Caki2 (cell line): ENCODE data around the gene CEP170B. TPM values are rescaled to one million over a fixed set of nuclear protein-coding genes. Genes with fewer than 3 reads are reported as not detected.
A peak's percentile ranks its signal among the peaks of the same experiment; 100 is the strongest.
"Not testable (repeated sequence)": the region's sequence is repeated elsewhere in the genome, so short reads cannot be mapped to it uniquely, and the experiment has no call there.

Experiments used
- DNase-seq: peaks from one replicate; pipeline ENCODE4 v3.0.0-alpha.2; 2015; ENCODE audit warnings: low read depth
- in situ Hi-C: cut with HindIII; loops from 2 replicates; pipeline ENCODE4 v1.10.0; 2016; ENCODE audit warnings: low sequenced_read_pairs, low pct_unique_long_range_greater_than_20kb, mixed read lengths
- total RNA-seq: library from RNA; depleted of rRNA; stranded (reverse); fragments of >200 nt; shearing (Covaris generic); gene quantifications from 2 replicates; pipeline ENCODE4 v1.2.3, GENCODE V29; 2014; ENCODE audit warnings: low replicate concordance

CEP170B gene
- total RNA-seq, 1 experiment from 2014 or later, result 9.8 TPM

DNA sequence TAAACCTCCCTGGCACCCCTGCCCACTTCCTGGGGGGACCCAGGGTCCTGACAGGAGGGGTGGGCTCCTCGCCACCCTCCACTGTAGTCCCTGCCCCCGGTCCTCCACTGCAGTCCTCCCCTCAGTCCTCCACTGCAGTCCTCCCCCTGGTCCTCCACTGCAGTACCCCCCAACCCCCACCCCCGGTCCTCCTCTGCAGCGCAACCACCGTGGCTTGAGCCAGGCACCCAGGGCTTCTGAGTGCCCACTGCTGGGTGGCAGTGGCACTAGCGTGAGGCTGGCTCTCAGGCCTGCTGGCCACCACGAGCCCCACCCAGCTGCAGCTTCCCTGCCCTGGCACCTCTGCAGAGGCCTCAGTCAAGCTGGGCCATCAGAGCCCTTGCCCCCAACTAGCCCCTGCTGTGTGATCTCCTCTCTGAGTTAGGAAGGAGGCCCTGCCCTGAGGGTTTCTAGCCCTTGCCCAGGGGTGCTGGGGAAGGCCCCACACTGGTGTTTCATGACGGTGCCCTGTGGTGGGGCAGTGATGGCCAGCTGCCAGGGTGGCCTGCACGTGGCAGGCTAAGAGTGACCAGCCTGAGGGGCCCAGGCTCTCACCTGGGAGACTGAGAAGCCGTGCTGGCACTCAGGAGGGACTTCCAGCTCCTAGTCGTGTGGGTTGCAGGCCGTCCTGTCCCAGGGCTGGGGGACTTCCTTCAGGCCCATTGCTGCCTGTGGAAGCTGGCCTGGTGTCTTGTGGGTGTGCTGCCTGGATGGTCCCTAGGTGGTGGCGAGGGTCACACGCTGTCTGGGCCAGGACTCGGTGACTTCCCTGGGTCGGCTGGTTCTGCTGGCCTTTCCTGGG lies 9.7 kb downstream of the CEP170B start:
- no peak for DNase-seq
- in situ Hi-C loops, result no loop called here

GRCh38 chr14:104875412-104875751 lies 10.3 kb downstream of the CEP170B start:
- in situ Hi-C loops, result no loop called here
- no peak for DNase-seq

DNA sequence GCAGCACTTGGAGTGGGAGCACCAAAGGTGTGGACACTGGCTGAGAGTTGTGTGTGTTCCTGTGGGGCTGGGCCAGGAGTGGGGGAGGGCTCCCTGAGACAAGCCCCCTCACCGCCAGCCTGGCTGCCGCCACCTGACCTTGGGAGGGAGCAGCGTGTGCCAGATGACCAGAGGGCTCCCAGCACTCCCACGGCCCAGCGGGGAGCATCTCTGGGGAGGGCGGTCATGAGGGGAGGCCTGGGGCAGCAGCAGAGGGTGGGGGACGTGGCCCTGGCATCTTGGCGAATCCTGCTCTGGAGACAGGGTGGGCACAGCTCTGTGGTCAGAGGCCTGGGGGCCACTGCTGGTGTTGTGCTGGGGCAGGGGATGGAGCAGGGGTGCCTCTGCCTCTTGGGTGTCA lies 10.7 kb downstream of the CEP170B start:
- DNase-seq, result no peak
- in situ Hi-C loops, result no loop called here

- peak; percentile 16 for DNase-seq
- in situ Hi-C loops, result no loop called here
Observed at GRCh38 chr14:104876251-104876699, 11.2 kb downstream of the CEP170B start.

DNA sequence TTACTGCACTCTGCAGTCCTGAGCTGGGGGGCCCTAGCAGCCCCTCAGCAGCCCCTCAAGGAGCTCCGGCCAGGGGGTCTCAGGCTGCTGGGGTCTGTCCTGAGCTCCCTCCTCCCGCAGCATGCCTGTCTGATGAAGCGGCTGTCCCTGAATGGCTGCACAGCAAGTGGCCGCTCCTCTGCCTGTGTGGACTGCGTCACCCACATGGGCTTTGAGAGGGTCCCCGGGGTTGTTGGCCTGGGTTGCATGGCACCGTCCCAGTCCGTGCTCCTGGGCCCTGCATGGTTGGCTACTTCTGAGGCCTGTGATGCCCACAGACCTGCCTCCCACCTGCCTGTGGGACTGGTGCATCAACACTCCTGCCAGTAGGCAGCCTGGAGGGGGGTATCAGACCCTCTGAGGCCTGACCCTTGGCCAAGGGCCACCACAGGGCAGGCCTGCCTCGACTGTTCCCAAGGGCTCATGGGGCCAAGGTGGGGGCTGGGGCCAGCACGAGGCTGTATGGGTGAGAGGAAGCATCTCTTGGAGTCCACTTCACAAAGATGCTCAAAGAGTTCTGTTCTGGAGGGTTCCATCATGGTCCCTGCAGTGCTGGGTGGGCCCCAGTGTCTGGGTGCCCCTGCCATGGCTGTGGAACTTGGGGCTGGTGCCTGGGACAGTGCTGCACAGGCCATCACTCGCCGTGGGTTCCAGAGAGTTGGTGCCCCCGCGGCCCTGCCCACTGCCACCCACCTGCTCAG lies 12.2 kb downstream of the CEP170B start:
- DNase-seq, result no peak
- in situ Hi-C loops, result no loop called here

GRCh38 chr14:104877806-104878550 lies 12.9 kb downstream of the CEP170B start:
- DNase-seq, result no peak
- in situ Hi-C loops, result no loop called here

- in situ Hi-C loops, result no loop called here
- DNase-seq, result no peak
Observed at GRCh38 chr14:104878582-104878981, 13.5 kb downstream of the CEP170B start.

- in situ Hi-C loops, result no loop called here
- DNase-seq, result no peak
Observed at GRCh38 chr14:104879201-104879982, 14.3 kb downstream of the CEP170B start.

DNA sequence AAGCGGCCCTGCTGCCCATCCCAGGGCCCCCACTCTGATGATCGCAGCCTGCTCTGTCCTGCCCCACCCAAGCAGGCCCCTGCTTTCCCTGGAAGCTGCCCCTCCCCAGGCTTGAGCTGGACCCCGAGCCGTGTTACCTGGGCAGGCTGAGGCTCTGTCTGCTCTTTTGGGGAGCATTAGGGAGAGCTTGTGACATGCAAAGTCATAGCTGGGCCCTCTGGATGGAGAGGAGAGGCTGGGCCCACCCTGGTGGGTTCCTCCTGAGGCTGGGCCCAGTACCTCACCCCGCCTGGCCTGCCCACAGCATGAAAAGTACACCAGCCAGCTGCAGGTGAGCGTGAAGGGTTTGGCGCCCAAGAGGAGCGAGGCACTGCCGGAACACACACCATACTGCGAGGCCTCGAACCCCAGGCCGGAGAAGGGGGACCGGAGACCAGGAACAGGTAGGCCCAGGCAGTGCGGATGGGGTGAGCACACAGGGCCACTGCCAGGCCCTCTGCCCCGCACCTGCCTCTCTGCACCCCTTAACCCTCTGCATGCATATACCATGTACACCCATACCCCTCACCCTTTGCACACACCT lies 15.0 kb downstream of the CEP170B start:
- in situ Hi-C loops, result no loop called here
- no peak for DNase-seq

- in situ Hi-C loops, result no loop called here
- DNase-seq, result no peak
Observed at GRCh38 chr14:104880584-104881210, 15.6 kb downstream of the CEP170B start.

GRCh38 chr14:104881369-104881979 lies 16.4 kb downstream of the CEP170B start:
- DNase-seq, result no peak

GRCh38 chr14:104882325-104882973 lies 17.4 kb downstream of the CEP170B start:
- in situ Hi-C loops, result no loop called here
- peak; percentile 52 for DNase-seq

More at GRCh38 chr14:104881369-104881979, 16.4 kb downstream of the CEP170B start:
- in situ Hi-C loops, result no loop called here

GRCh38 chr14:104882991-104883660 lies 18.1 kb downstream of the CEP170B start:
- in situ Hi-C loops, result no loop called here
- no peak for DNase-seq

GRCh38 chr14:104883681-104884361 lies 18.8 kb downstream of the CEP170B start:
- in situ Hi-C loops, result no loop called here

DNA sequence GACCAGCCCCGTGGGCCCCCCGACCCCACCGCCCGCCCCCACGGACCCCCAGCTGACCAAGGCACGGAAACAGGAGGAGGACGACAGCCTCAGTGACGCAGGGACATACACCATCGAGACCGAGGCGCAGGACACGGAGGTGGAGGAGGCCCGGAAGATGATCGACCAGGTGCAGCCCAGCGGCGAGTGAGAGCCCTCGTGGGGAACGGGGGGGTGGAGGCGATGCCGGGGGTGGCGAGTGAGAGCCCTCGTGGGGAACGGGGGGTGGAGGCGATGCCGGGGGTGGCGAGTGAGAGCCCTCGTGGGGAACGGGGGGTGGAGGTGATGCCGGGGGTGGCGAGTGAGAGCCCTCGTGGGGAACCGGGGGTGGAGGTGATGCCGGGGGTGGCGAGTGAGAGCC lies 19.3 kb downstream of the CEP170B start:
- DNase-seq, in situ Hi-C loops: not testable (repeated sequence)

More at GRCh38 chr14:104883681-104884361, 18.8 kb downstream of the CEP170B start:
- DNase-seq, result no peak
